ENCODE results near the gene H19. TPM values are rescaled to one million over a fixed set of nuclear protein-coding genes. Genes with fewer than 3 reads are reported as not detected.

H19 gene
- total and polyA plus RNA-seq, 2 experiments from 2014 or later: 15.8 to 26.2 TPM

GRCh38 chr11:1953489-1954266 lies 44.0 kb downstream of the H19 start:
- Histone ChIP-seq H3K36me3 (replicated peaks; ENCODE audit: insufficient read depth, low read depth) (no peaks in the 10 kb centered on the region), H3K9me3 (ENCODE audit: low read depth) (no peaks in the 10 kb centered on the region), H2AFZ (no peak overlapping the region), H3K4me1 (ENCODE audit: insufficient read depth) (no peaks in the 10 kb centered on the region), H3K27me3 (no peaks in the 10 kb centered on the region), H3K4me2 (no peak overlapping the region), H4K20me1 (ENCODE audit: insufficient read depth, poor library complexity, severe bottlenecking) (no peaks in the 10 kb centered on the region), H3K9me2 (replicated peaks; ENCODE audit: insufficient read depth) (no peaks in the 10 kb centered on the region), H3K79me2 (no peaks in the 10 kb centered on the region), H3K4me3 (no peak overlapping the region), H3K27ac (no peak overlapping the region)
- TF ChIP-seq CTCF (IDR thresholded peaks at IDR 0.05; ENCODE audit: poor library complexity): no peak
- no peak for TF ChIP-seq EZH2 (IDR thresholded peaks at IDR 0.05; ENCODE audit: borderline replicate concordance)
- TF ChIP-seq EZH2phosphoT487 (IDR thresholded peaks at IDR 0.05; ENCODE audit: low read depth, severe bottlenecking, unreplicated experiment): no peak
- 55% methylated on average over 4 of the region's 23 CpGs for WGBS (ENCODE audit: low lambda C conversion rate, missing lambda C conversion rate)
- no peak for DNase-seq (ENCODE audit: low spot score)

GRCh38 chr11:1952806-1953482 lies 44.7 kb downstream of the H19 start:
- H3K27me3 ChIP-seq: no peaks in the 10 kb centered on the region
- no peak for TF ChIP-seq CTCF (IDR thresholded peaks at IDR 0.05; ENCODE audit: poor library complexity)
- TF ChIP-seq EZH2 (IDR thresholded peaks at IDR 0.05; ENCODE audit: borderline replicate concordance): no peak
- TF ChIP-seq EZH2phosphoT487 (IDR thresholded peaks at IDR 0.05; ENCODE audit: low read depth, severe bottlenecking, unreplicated experiment): no peak
- H3K9me3 ChIP-seq (ENCODE audit: low read depth): no peaks in the 10 kb centered on the region
- no peaks in the 10 kb centered on the region for H4K20me1 ChIP-seq (ENCODE audit: insufficient read depth, poor library complexity, severe bottlenecking)
- DNase-seq (ENCODE audit: low spot score): no peak
- no peak overlapping the region for H3K4me2 ChIP-seq
- no peak overlapping the region for H3K4me3 ChIP-seq
- no peaks in the 10 kb centered on the region for H3K36me3 ChIP-seq (replicated peaks; ENCODE audit: insufficient read depth, low read depth)
- no peak overlapping the region for H3K27ac ChIP-seq
- no CpG with 5 or more reads among the region's 29 CpGs for WGBS (ENCODE audit: low lambda C conversion rate, missing lambda C conversion rate)
- H2AFZ ChIP-seq: no peak overlapping the region
- H3K79me2 ChIP-seq: no peaks in the 10 kb centered on the region
- no peaks in the 10 kb centered on the region for H3K4me1 ChIP-seq (ENCODE audit: insufficient read depth)
- no peaks in the 10 kb centered on the region for H3K9me2 ChIP-seq (replicated peaks; ENCODE audit: insufficient read depth)

- Histone ChIP-seq H3K9me2 (replicated peaks; ENCODE audit: insufficient read depth) (no peaks in the 10 kb centered on the region), H3K27me3 (no peaks in the 10 kb centered on the region), H3K4me1 (ENCODE audit: insufficient read depth) (no peaks in the 10 kb centered on the region), H4K20me1 (ENCODE audit: insufficient read depth, poor library complexity, severe bottlenecking) (no peaks in the 10 kb centered on the region), H3K4me3 (no peak overlapping the region), H3K4me2 (no peak overlapping the region), H3K9me3 (ENCODE audit: low read depth) (no peaks in the 10 kb centered on the region), H3K36me3 (replicated peaks; ENCODE audit: insufficient read depth, low read depth) (no peaks in the 10 kb centered on the region), H3K79me2 (no peaks in the 10 kb centered on the region), H2AFZ (no peak overlapping the region), H3K27ac (no peak overlapping the region)
- TF ChIP-seq CTCF (IDR thresholded peaks at IDR 0.05; ENCODE audit: poor library complexity): no peak
- no peak for DNase-seq (ENCODE audit: low spot score)
- WGBS (ENCODE audit: low lambda C conversion rate, missing lambda C conversion rate): no CpG with 5 or more reads among the region's 15 CpGs
These were observed 47.7 kb downstream of the H19 start for GRCh38 chr11:1949922-1950321.
